HG03095 (cell line): ENCODE data around the gene GALNT12.

Experiments used
- ATAC-seq: cut with Tn5 transposase; IDR thresholded peaks from one replicate; pipeline ENCODE4 v1.9.1; 2021; ENCODE audit warnings: moderate library complexity; ENCODE audit not compliant: unreplicated experiment

GALNT12 gene

DNA sequence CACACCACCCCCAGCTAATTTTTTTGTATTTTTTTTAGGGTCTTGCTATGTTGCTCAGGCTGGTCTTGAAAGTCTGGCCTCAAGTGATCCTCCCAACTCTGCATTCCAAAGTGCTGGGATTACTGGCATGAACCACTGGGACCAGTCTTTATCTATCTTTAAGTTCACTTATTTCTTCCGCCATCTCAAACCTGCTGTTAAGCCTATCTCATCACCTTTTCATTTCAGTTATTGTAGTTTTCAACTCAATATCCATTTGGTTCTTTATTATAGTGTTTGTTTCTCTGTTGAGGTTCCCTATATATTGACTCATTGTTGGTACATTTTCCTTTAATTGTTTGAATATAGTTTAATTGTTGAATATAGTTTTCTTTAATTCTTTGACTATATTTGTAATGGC, 48.1 kb downstream of the GALNT12 start:
- ATAC-seq, result no peak

DNA sequence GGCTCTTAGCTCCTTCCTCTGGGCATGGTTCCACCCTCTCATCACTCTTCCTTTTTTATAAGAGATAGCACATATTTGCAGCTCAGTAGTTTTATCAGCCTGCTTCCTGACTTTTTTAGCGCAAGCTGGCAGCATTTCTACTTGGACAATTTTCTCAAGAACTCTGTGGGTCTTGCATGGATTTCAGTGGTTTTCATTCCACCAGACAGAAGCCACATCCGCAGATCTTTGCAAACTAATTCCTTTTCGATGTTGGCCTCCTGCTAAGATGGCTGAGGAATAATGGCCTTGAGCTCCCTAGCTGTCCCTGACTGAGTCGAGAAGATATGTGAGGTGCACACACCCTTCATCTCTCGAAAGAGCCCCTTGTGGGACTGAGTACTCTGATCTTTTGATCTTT, 49.5 kb downstream of the GALNT12 start:
- ATAC-seq, result no peak

DNA sequence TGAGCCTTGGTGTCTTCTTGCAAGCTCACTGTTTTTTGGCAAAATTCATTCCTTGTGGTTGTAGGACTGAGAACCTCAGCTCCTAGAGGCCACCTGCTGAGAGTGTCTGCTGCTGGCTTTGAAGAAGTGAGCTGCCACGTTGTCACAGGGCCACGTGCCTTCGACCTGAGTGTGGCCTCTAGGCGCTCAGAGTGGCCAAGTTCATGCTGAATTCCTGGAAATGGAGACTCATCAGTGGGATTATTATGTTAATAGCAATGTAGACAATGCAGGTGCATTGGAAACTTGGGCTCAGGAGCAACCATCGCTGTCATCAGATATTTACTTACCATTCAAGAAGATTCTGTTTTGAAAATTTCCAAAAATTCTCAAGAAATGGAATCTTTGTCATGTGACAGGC, 52.5 kb downstream of the GALNT12 start:
- no peak for ATAC-seq

DNA sequence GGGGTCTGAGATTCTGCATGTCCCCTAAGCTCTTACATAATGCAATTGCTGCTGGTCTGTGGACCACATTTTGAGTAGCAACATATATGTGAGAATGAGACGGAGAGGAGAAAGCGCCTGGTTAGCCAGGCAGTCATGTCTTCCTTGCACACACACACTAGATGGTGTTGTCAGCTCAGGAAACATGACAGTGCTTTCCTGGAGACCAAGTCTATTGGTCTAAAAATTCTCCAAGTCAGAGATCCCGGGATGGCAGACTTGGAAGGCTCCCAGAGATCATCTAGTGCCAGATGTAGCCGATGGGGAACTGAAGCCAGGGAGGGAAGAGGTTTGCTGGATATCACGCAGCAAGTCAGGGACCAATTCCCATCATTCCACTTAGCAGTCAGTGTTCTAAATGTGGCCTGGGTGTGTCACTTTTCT, 53.4 kb downstream of the GALNT12 start:
- ATAC-seq, result no peak

DNA sequence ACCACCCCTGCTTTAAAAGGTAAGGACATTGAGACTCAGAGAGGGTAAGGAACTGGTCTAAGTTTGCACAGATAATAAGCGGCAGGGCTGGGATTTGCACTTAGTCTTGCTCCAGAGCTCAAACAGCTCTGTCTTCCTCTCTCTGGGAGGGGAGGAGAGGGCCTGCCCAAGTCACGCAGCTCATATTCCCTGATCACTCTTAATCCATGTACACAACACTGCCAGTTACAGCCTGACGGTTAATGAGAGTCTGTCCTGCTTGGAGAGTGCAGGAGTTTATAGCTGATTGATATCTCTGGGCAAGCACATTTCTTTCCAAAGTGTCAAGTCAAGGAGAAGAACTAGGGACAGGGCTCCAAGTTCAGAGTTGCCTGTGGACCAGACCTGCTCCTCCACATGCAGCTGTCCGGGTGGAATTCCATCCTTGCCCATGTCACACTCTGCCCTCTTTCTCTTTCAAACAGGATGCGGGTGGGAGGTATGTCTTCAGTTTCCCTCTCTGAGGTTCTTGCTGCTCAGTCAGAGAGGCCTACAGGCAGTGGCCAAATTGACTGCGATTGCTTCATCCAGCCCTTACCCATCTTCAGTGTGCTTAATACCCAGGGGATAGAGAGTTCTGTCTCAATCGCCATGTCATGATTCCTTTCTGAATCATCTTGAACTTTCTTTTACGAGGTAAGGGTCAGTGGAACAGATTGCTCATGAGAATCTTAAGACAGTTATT, 54.5 kb downstream of the GALNT12 start:
- ATAC-seq, result no peak

DNA sequence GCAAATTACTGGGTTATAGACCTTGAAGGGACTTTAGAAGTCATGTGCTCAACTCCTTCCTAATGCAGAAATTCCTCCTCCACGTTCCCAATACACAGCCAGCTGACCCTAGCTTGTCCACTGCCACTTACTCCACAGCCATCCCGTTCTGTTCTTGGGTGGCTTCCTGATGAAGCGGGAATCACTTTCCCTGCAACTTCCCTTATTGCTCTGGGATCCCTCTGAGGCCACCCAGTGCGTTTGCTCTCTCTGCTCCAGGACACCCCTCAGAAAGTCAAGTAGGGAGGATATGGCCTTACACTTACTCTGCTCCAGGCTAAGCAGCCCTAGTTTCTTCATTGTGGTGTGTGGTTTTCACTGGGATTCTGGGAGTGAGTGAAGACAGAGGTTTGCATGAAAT, 55.5 kb downstream of the GALNT12 start:
- no peak for ATAC-seq

DNA sequence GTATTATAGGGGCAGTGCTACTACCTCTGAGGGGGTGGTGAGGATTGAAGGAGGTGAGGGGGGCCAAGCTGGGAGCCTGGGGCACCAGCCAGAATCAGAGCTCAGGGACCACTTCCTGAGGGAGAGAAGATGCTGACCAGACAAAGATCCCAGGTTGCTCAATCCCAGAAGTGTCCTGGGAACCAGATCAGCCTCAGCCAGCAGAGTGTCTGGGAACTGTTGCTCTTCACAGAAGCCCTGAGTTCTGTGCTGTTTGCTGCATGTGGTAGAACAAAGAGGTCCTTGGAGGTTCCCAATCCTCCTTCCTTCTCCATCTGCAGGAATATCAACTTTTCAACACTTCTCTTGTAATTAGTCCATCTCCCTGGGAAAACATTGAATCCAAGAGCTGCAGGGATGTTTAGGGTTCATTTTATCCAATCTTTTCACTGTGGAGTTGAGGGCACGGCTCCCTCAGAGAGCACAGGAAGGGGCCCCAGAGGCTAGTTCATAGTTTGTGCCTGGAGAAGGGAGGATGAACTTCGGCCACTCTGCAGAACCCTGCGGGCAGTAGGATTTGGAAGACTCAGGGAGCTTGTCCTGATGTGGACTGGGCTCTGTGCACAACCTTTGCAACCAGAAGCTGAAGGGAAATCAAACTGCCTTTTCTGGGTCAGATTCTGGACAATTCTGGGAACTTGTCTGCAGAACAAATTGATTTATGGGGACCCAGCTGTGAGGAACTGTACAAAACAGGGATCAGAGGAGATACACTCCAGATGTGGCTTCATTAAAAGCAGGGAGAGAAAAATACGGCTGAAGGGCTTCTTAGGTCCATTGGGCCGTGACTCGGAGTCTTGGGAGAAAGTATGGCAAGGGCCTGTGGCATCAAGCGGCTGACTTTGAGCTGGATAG, 57.1 kb downstream of the GALNT12 start:
- no peak for ATAC-seq

DNA sequence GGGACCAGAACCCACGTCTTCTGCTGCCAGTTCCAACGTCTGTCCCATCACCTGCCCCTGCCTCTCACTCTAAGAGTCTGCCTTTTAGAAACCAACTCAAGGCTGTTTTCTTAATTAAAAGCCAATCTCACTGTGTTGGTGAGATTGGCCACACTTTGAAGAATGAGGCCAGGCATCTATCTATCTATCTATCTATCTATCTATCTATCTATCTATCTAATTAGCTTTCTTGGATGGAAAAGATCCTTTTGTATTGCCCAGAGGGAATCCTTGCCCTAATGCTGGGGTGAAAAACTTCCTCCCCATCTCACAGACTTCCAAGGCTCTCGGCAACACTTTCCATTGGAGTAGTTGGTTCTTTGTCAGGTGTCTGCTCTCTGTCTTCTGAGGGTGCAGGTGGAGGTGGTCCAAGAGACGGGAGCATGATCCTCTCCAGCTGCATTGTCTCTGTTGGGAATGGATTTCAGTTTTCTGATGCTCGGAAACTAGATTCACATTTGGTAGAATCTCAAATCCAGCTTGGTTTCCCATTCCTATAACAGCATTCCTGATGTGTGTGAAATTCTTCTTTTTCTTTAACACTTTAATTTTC, 57.9 kb downstream of the GALNT12 start:
- ATAC-seq, result no peak

DNA sequence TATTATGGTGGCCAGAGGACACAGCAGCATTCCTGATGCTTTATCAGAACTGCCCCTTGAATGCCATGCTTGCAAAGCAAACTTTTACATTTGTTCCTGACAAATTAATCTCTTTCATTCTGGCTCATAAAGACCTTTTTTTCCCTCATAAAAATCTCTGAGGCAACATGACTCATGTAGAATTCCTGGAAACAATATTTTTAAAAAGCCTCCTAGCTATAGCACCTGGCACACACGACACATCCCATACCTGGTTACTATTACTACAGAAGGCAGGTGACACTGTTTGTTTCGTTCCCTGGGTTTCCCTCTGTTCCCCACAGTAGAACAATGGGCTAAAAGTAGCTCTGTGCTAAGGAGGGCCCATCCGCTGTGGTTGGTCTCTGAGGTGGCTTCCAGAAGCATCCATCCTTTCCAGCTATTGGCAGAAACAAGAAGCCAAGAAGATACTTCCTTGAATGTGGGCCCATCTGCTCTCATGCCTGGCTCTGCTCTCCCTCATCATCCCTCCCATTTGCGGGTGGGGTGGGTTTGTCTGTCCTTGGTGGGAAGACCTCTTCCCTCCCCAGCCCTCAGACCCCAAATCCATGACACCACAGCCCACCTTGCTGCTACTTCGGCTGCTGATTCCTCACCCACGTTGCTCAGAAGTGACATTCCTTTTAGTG, 59.1 kb downstream of the GALNT12 start:
- no peak for ATAC-seq

DNA sequence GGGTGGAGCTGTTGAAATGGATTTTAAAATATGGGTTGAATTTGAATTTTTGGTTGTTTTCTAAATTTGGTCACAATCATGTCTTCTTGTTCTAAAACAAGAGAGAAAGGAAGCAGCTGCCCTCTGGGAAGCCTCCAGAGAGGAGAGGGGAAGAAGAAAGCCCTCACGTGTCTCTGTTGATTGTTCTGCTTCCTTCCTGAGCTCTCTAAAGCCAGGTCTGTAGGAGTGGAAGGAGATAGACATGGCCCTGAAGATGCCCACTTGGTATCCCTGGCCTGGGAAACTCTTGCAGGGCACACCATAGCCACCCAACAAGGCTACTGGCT, 59.6 kb downstream of the GALNT12 start:
- no peak for ATAC-seq

DNA sequence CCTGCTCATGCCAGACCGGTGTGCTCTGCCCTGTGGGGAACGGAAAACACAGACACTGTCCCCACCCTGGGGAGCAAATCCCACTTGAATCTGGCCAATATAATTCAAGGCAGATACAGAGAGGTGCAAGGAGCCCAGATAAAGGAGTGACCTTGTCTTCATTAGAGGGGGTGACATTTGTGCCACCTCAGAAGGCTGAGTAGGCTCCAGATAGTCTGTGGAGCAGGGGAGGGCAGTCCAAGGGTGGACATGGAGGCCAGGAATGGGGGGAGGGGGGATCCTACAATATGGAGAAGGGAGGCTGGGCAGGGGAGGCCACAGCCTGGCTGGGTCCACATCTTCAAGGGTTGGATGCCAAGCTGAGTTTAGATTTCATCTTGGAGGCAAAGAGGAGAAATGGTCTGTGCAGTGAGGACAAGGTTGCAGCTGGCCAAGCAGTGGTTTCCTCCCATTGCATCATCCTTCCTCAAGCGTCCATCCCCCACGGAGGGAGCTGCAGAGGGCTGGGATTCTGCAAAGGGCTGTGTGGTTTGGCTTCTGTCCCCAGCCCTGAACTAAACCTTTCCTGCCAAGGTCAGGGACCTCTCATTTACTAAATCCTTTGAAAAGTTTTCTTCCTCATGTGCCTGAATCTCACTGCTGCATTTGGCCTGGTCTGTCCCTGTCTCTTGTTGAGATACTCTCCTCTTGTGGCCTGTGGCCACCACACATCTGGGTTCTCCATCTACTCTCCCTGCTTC, 60.1 kb downstream of the GALNT12 start:
- ATAC-seq, result no peak

DNA sequence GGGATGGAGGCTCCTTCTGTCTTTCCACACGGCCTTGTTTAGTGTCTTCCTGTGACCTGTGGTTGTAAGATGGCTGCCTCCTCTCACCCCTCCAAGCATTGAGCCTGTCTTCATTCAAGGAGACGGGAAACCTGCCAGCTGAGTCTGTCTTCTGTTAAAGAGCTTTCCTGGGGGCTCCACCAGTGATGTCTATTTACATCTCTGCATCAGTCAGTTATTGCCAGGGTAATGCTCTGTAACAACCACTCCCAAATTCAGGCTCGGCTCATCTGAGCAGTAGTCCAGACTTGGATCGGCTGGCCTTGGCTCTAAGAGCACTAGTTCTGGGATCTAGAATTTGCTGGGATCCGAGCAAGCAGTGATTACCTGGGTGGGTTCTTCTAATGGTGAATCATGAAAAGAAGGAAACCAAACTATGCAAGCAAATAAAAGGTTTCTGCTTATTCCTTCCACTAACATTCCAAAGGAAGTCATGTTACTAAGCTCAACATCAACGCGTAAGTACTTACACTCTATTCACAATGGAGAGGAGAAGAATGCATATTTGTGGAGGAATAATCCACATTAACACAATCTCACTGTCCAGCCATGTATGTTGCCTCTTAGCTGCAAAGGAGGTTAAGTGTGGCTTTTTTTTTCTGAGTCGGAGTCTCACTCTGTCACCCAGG, 61.7 kb downstream of the GALNT12 start:
- no peak for ATAC-seq

DNA sequence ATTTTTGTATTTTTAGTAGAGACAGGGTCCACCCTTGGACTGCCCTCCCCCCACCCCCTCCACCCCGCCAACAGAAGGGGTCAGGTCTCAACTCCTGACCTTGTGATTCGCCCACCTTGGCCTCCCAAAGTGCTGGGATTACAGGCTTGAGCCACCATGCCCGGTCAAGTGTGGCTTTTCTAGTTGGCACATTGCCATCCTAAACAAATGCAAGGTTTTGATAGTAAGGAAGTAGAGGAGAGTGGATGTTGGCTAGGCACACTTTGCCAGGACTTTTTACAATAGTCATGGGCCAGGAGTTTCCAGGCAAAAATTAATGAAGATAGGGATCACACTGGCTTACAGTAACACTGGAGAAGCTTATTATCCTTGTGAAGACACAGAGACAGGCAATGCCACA, 62.4 kb downstream of the GALNT12 start:
- ATAC-seq, result no peak

DNA sequence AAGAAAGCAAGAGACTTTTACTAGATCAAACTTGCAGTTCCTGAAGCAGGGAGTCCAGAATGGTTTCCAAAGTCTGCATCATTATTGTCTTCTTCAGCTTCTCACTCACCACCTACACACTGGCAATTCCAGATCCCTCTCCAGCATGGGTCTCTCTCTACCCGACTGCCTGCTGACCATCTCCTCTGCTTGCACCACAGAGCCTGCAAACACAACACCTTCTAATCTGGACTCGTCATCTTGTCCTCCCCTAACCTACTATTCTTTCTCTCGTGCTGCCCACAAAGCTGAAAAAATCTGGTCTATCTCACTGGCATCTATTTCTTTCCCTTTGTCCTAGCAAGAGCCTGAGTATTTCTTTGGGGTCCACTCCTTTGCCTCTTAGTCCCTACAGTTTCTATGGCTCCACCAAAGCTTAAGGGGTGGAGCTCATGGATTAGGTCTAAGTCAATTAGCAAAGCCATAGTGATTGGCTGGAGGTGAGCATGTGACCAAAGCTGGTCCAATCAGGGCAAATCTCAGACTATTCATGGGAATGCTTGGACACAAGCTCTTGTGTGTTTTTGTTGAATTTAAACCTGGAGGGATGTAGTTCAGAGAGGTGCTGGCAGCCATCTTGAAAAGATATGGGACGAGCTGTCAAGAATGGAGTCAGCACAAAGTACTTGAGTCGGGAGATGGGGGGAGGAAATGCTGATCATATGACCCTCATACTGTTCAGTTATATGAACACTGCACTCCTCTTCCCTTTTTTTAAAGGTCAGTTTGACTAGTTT, 63.5 kb downstream of the GALNT12 start:
- ATAC-seq, result no peak

DNA sequence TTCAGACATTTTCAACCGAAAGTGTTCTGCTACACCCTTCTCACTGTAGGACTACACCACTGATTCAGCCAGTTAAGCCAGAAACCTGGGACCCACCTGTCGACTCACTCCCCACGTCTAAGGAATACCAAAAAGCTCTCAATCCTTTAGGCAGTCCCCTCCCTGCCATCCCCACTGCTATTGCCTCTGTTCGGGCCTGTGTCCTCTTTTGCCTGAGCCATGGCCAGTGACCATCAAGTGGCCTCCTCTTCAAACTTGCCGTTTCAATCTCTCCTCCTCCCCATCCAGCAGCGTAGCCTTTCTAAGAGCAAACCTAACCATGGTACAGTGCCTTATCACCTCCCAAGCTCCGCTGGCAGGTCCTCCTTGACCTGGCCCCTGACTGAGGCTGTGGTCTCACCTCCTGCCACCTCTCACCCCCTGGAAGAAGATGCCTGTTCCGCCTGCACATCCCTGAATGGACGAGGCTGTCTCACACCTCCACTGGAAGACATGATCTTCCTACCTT, 64.1 kb downstream of the GALNT12 start:
- no peak for ATAC-seq

DNA sequence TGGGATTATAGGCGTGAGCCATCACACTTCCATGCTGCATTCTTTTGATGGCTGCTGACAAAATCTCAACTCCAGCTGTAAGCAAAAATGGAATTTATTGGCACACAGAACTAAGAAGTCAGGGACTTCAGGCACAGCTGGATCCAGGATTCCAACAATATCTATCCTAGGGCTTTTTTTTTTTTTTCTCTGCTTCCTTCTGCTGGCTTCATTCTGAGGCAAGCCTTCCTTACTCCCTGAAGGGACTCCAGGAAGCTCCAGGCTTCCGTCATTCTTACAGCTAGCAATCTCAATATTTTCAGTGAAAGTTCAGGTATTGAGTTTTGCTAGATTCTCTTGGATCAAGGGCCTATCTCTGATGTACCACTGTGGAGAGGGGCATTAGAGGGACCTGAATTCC, 66.1 kb downstream of the GALNT12 start:
- ATAC-seq, result no peak

DNA sequence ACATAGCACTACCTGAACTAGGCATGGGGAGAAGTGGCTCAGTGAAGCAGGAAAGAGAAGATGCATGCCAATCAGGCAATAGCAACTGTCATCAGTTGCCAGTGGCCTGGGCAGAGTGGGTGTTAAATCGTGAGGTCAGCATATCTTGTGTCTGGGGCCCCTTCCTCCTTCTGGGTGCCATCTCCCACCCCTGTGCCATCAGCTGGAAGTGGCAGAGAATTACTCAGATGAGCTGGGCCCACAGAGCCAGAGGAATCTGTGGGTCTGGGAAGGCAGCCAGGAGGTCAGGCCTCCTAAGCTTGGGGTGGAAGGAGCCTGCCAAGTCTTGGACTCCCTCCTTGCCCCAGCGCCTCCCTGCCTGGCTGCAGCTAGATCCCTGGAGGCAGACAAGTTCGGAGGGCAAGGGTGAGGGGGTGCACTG, 66.5 kb downstream of the GALNT12 start:
- no peak for ATAC-seq

DNA sequence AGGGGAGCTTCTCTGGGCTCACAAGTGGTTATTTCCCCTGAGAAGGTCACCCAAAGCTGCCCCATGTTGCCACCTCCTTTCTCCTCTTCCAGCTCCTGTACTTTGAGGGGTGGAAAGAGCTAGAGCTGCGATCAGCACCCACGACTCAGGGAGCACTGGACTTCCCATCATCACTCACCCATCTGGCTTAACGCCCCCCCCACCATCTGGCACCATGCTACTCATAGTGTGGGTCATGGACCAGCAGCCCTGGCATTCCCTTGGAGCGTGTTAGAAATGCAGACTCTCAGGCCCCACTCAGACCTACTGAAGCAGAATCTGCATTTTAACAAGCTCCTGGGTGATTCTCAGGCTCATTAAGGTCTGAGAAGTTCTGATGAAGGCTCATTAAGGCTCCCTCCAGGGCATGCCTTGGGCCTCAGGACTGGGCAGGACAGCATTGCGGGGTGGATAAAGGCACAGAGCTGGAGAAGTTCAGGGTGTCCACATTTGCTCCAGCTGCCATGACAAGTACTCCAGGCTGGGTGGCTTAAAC, 67.3 kb downstream of the GALNT12 start:
- no peak for ATAC-seq

DNA sequence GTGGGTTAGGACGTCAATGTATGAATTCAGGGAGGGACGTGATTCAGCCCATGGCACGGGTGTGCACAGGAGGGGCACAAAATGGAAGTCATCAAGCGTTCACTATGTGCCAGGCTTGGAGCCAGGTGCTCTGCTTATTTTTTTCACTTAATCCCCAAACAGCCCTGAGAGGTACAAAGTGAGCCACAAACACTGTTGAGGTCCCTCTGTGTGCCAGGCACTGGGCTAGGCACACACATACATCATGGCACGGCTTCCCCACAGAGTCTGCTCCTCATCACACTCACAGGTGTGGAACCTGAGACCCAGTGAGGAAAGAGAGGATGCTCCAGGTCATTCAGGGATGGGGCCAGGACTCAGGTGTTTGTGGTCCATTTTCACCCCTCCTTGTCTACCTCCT, 68.1 kb downstream of the GALNT12 start:
- ATAC-seq, result no peak
